Measurements from ENCODE around the gene DYSF.

- no peak for TF ChIP-seq TAF1 (IDR thresholded peaks at IDR 0.05; ENCODE audit: borderline replicate concordance, low read depth, low read length)
- no peak for TF ChIP-seq POLR2A (IDR thresholded peaks at IDR 0.05; ENCODE audit: low read depth, low read length)
- TF ChIP-seq POLR2AphosphoS5 (IDR thresholded peaks at IDR 0.05; ENCODE audit: low read depth, low read length), result no peak
These were observed 52.4 kb downstream of the DYSF start for GRCh38 chr2:71505770-71506140.
